Vagina (tissue), 2 donors: Measurements from ENCODE around the gene CRYBA2. TPM values are rescaled to one million over a fixed set of nuclear protein-coding genes. Genes with fewer than 3 reads are reported as not detected.

ENCODE experiments used
- DNase-seq, 2 donors: peaks; one replicate each; pipeline ENCODE4 v3.0.0-alpha.2; 2017; ENCODE audit errors: extremely low spot score in 2 of 2
- H3K27ac ChIP-seq: fragments of 200-600 bp; sonication (generic); one replicate; pipeline ENCODE4 v1.5.1; 2019
- H3K27me3 ChIP-seq: fragments of 200-600 bp; sonication (generic); one replicate; pipeline ENCODE4 v1.5.1; 2019
- H3K36me3 ChIP-seq, 2 donors: fragments of 200-600 bp; sonication (generic); one replicate each; pipeline ENCODE4 v1.5.1; 2017 to 2019
- H3K4me1 ChIP-seq: fragments of 200-600 bp; sonication (generic); one replicate; pipeline ENCODE4 v1.5.1; 2019
- H3K4me3 ChIP-seq, 2 donors: fragments of 200-600 bp; sonication (generic); 1 replicate in 1 of 2; 2 replicates in 1 of 2; pipeline ENCODE4 v1.5.1; 2016 to 2019
- H3K9me3 ChIP-seq: fragments of 200-600 bp; sonication (generic); one replicate; pipeline ENCODE4 v1.5.1; 2019
- CTCF ChIP-seq, 3 experiments: fragments of 450-650 bp in 2 of 3; fragments of 200-600 bp in 1 of 3; sonication (generic) in 1 of 3; IDR thresholded peaks; one replicate each; pipeline ENCODE4 v1.5.1; 2017 to 2019; ENCODE audit warnings: antibody characterized with exemption in 3 of 3, mild to moderate bottlenecking in 2 of 3, moderate library complexity in 2 of 3
- POLR2A ChIP-seq, 2 donors: fragments of 450-650 bp; IDR thresholded peaks; one replicate each; pipeline ENCODE4 v1.6.1; 2017; ENCODE audit warnings: antibody characterized with exemption in 2 of 2, mild to moderate bottlenecking in 2 of 2, moderate library complexity in 2 of 2
- POLR2AphosphoS5 ChIP-seq, 2 donors: sonication (generic); formaldehyde crosslinking; IDR thresholded peaks; one replicate each; pipeline ENCODE4 v1.9.0; 2017; ENCODE audit warnings: antibody characterized with exemption in 2 of 2, mild to moderate bottlenecking in 2 of 2, low read depth in 1 of 2; ENCODE audit not compliant: insufficient read depth in 1 of 2
- intact Hi-C: fragments of 100-400 bp; cut with DNase I; formaldehyde crosslinking; loops from one replicate; pipeline ENCODE4 v1.15.1; 2023
- total RNA-seq: library from RNA; depleted of rRNA; stranded (reverse); fragments of >200 nt; gene quantifications from one replicate; pipeline ENCODE4 v1.2.3, GENCODE V29; 2016

Gene CRYBA2
- total RNA-seq, 1 donor from 2014 or later = not detected

GRCh38 chr2:218961651-218962570, 31.3 kb downstream of the CRYBA2 start:
- peaks cover 9% of the 10 kb centered on the region for H3K27me3 ChIP-seq
- no peak for TF ChIP-seq CTCF (IDR thresholded peaks at IDR 0.05)
- no peak for TF ChIP-seq POLR2AphosphoS5 (IDR thresholded peaks at IDR 0.05; ENCODE audit: insufficient read depth in 1 of 2, low read depth in 1 of 2)
- TF ChIP-seq POLR2A (IDR thresholded peaks at IDR 0.05) = no peak
- H3K36me3 ChIP-seq = no peaks in the 10 kb centered on the region
- no peak overlapping the region for H3K27ac ChIP-seq
- H3K4me1 ChIP-seq = peaks cover 8% of the 10 kb centered on the region
- no peak overlapping the region for H3K4me3 ChIP-seq
- no peaks in the 10 kb centered on the region for H3K9me3 ChIP-seq
- intact Hi-C loops = no loop called here
- DNase-seq = peak in 1 of 2 donors; percentile 67

DNA sequence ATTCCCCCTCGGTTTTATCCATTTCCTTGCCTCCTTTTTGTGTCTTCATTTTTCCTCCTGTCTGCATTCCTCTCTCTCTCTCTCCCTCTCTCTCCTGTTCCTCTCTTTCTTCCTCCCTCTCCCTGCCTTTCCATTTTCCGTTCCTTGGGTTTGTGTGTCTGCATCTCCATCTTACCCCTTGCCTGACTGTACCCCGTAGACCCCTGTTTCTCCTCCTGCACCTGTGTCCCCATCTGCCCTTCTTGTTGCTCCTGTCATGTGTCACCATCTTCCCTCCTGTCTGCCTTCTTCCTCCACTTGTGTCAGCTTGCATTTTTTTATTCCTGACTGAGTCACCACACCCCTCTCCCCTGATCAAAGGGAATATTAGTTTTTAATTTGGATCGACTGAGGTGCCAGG, 32.0 kb downstream of the CRYBA2 start:
- Histone ChIP-seq H3K27me3 (peaks cover 9% of the 10 kb centered on the region), H3K4me1 (peaks cover 8% of the 10 kb centered on the region), H3K9me3 (no peaks in the 10 kb centered on the region), H3K36me3 (no peaks in the 10 kb centered on the region), H3K4me3 (no peak overlapping the region), H3K27ac (no peak overlapping the region)
- intact Hi-C loops = no loop called here
- TF ChIP-seq POLR2A (IDR thresholded peaks at IDR 0.05) (no peak), CTCF (IDR thresholded peaks at IDR 0.05) (no peak), POLR2AphosphoS5 (IDR thresholded peaks at IDR 0.05; ENCODE audit: insufficient read depth in 1 of 2, low read depth in 1 of 2) (no peak)
- peak in 1 of 2 donors; percentile 37 for DNase-seq

- H3K27ac ChIP-seq = no peak overlapping the region
- no peaks in the 10 kb centered on the region for H3K36me3 ChIP-seq
- no peaks in the 10 kb centered on the region for H3K9me3 ChIP-seq
- peaks cover 8% of the 10 kb centered on the region for H3K4me1 ChIP-seq
- TF ChIP-seq POLR2AphosphoS5 (IDR thresholded peaks at IDR 0.05; ENCODE audit: insufficient read depth in 1 of 2, low read depth in 1 of 2) = no peak
- H3K4me3 ChIP-seq = peak overlapping the region in 1 of 2 donors; percentile 22
- H3K27me3 ChIP-seq = peaks cover 9% of the 10 kb centered on the region
- intact Hi-C loops = no loop called here
- DNase-seq = peak; percentile 34 to 74
Observed at GRCh38 chr2:218960309-218961165, 32.7 kb downstream of the CRYBA2 start.

GRCh38 chr2:218959761-218960308, 33.4 kb downstream of the CRYBA2 start:
- no peak overlapping the region for H3K27ac ChIP-seq
- peak; percentile 12 to 58 for DNase-seq
- no peaks in the 10 kb centered on the region for H3K9me3 ChIP-seq
- peaks cover 9% of the 10 kb centered on the region for H3K27me3 ChIP-seq
- no peak for TF ChIP-seq POLR2AphosphoS5 (IDR thresholded peaks at IDR 0.05; ENCODE audit: insufficient read depth in 1 of 2, low read depth in 1 of 2)
- no peak for TF ChIP-seq POLR2A (IDR thresholded peaks at IDR 0.05)
- no peak for TF ChIP-seq CTCF (IDR thresholded peaks at IDR 0.05)
- peaks cover 8% of the 10 kb centered on the region for H3K4me1 ChIP-seq
- intact Hi-C loops = no loop called here
- no peaks in the 10 kb centered on the region for H3K36me3 ChIP-seq
- H3K4me3 ChIP-seq = peak overlapping the region; percentile 22 to 32

DNA sequence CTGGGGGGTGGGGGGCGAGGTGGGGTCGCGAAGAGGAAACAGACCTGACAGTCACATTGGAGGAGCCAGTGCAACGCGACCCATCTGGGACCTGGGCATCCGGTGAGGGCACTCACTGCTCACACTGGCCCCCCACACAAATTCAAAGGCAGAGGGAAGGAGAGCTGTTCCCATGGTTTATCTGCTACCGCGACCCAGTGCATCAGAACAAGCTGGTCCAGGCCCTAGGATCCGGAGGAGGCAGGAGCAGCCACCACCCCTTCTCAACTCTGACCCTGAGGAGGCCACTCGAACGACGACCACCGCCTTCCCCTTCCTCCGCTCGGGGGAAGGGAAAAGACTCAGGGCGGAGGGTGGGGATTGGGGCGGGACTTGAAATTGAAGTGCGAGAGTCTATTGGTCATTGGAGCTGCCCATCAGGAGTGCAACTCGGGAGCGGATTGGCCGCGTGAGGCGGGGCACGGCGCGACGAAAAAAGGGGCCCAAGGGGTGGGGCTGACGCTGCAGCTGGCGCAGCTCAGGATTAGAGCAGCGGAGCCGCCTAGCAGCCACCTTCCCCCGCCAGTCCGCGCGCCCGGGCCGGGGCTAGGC, 34.0 kb downstream of the CRYBA2 start, which contains the start of gene CDK5R2:
CDK5R2 (plus strand) TSS at position 526 of the 591 bp plus-strand sequence. CDS start 155 bp downstream, outside the sequence.
- Histone ChIP-seq H3K4me1 (peaks cover 8% of the 10 kb centered on the region), H3K27me3 (peaks cover 9% of the 10 kb centered on the region), H3K27ac (no peak within 1 kb of the TSS), H3K4me3 (peak within 1 kb of the TSS; percentile 22 to 32), H3K36me3 (no peaks in the 10 kb centered on the region), H3K9me3 (no peaks in the 10 kb centered on the region)
- DNase-seq = peak; percentile 77 to 79
- TF ChIP-seq POLR2AphosphoS5 (IDR thresholded peaks at IDR 0.05; ENCODE audit: insufficient read depth in 1 of 2, low read depth in 1 of 2) (no peak), CTCF (IDR thresholded peaks at IDR 0.05) (no peak), POLR2A (IDR thresholded peaks at IDR 0.05) (no peak)
- intact Hi-C loops = no loop called here
